Measurements from ENCODE around the gene ZDHHC7. TPM values are rescaled to one million over a fixed set of nuclear protein-coding genes. Genes with fewer than 3 reads are reported as not detected.
A peak's percentile ranks its signal among the peaks of the same experiment; 100 is the strongest.

ZDHHC7 gene
- total and polyA plus RNA-seq, 2 experiments from 2014 or later, result 39.9 to 95.2 TPM

DNA sequence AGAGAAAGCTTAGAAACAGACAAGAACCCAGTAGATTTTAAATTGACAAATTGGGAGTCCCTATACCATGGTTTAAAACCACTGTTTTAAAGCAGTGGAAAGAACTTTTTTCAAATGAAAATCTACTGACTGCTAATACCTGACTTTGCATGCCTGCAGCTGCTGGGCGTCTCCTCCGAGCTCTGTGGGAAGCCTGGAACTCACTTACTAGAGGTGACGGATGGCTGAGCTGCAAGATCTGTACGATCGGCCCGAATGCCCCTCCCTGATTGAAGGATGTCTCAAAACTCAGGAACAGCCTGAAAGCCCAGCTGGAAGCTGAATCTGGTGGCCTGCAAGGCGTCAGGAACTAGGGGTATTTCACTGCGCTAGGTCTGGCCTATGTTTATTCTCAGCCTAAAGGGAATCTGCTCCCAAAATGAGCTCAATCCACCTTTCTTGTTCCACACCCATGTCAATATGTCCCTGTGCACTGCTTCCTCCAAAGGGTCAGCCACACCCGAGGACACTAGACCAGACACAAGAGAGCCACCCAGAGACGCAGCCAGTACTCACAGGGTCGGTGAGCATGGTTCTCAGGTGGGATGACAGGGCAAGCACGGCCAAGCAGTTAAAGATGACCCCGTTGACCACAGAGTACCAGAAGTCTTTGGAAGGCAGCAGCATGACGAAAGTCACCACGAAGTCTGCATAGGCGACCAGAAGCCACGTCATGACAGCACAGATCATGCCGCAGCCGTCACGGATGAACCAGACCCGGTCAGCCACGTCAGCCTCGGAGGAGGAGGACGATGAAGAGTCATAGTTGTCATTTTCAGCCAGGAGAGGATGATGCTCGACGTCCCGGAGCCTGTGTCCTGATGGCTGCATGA, 21.4 kb downstream of the ZDHHC7 start:
- Histone ChIP-seq H3K4me1 (ENCODE audit: insufficient read depth) (peaks cover 42% of the 10 kb centered on the region), H3K27ac (no peak overlapping the region), H3F3A (ENCODE audit: insufficient read depth) (peaks cover 39% of the 10 kb centered on the region), H3K27me3 (replicated peaks; ENCODE audit: insufficient read depth) (no peaks in the 10 kb centered on the region), H3K4me3 (no peak overlapping the region), H3K36me3 (ENCODE audit: low read depth) (peaks cover 15% of the 10 kb centered on the region; the same call in 1 of the 2 replicates), H4K20me1 (ENCODE audit: insufficient read depth) (no peaks in the 10 kb centered on the region), H3K9me3 (ENCODE audit: low read depth) (no peaks in the 10 kb centered on the region), H3K4me2 (ENCODE audit: unreplicated experiment) (no peak overlapping the region), H3K9ac (no peak overlapping the region), H3K9me2 (ENCODE audit: insufficient read depth) (no peaks in the 10 kb centered on the region), H3K79me2 (ENCODE audit: insufficient read depth) (peaks cover 89% of the 10 kb centered on the region), H2AFZ (no peak overlapping the region)
- DNase-seq, result no peak
- no peak for TF ChIP-seq EZH2phosphoT487 (IDR thresholded peaks at IDR 0.05; ENCODE audit: insufficient read depth, low read depth)
- no peak for TF ChIP-seq EZH2 (IDR thresholded peaks at IDR 0.05; ENCODE audit: insufficient read depth, poor library complexity, severe bottlenecking)
- in situ Hi-C loops (cut with MboI), result no loop called here
- 92% methylated on average over 27 of the region's 27 CpGs for WGBS, 2 experiments (ENCODE audit: low coverage in 1 of 2, low lambda C conversion rate in 2 of 2, missing lambda C conversion rate in 2 of 2)

DNA sequence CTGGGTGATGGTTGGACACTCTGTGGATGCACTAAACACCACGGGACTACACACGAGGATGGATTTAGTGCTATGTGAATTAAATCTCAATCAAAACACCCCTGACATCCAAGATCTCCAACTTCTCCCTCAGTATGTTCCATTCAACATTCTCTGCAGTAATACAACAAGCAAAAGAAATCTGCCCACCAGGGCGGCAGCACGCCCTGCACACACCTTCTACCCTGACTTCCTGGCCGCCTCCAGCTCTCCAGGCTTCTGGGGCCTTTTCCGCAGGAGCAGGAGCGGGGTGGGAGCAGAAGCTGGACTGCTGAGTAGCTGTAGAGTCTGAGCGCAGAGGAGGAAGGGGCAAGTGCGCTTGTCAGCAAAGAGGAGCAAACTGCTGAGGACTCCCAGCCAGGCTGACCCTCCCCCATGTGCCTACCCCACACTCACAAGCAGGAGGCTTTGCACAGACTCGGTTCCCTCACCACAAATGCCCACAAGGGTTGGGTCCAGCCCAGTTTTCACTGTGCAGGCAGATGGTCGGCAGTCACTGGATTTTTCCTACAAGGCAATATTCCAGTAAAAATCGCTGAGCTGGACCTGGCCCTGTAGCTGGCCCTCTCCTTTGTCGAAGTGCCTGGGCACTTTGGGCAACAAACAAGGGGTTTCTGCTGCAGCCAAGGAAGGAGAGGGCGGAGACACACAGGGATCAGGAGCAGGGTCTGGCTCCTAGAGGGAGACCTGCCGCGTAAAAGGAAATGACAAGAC, 22.8 kb downstream of the ZDHHC7 start:
- Histone ChIP-seq H3K36me3 (ENCODE audit: low read depth) (peaks cover 15% of the 10 kb centered on the region; the same call in 1 of the 2 replicates), H4K20me1 (ENCODE audit: insufficient read depth) (no peaks in the 10 kb centered on the region), H3K9me3 (ENCODE audit: low read depth) (no peaks in the 10 kb centered on the region), H3K27ac (no peak overlapping the region), H3K4me2 (ENCODE audit: unreplicated experiment) (no peak overlapping the region), H3K27me3 (replicated peaks; ENCODE audit: insufficient read depth) (no peaks in the 10 kb centered on the region), H3F3A (ENCODE audit: insufficient read depth) (peaks cover 29% of the 10 kb centered on the region), H3K9me2 (ENCODE audit: insufficient read depth) (no peaks in the 10 kb centered on the region), H3K4me1 (ENCODE audit: insufficient read depth) (peaks cover 33% of the 10 kb centered on the region), H3K4me3 (no peak overlapping the region), H3K79me2 (ENCODE audit: insufficient read depth) (peaks cover 94% of the 10 kb centered on the region), H2AFZ (no peak overlapping the region), H3K9ac (no peak overlapping the region)
- TF ChIP-seq EZH2 (IDR thresholded peaks at IDR 0.05; ENCODE audit: insufficient read depth, poor library complexity, severe bottlenecking) (no peak), EZH2phosphoT487 (IDR thresholded peaks at IDR 0.05; ENCODE audit: insufficient read depth, low read depth) (no peak)
- 71 to 76% methylated on average over 16 of the region's 16 CpGs for WGBS, 2 experiments (ENCODE audit: low coverage in 1 of 2, low lambda C conversion rate in 2 of 2, missing lambda C conversion rate in 2 of 2)
- no peak for DNase-seq
- in situ Hi-C loops (cut with MboI), result no loop called here

DNA sequence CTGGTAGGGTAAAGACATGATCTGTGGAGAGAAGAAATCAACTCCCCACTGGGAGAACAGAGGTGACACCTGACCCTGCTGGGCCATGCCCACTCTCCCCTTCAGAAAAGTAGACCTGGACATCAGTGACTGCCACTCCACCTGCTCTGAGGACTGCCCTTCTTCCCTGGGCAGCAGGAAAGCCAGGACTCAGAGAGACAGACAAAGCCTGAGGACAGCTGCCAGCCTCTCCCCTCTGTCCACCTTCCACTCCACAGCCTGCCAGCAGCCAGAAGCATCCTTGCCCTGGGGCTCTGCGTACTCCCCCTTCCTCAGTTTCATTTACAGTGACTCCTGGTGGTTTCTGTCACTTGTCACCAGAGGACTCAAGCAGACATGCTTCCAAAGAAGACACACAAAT, 24.5 kb downstream of the ZDHHC7 start:
- Histone ChIP-seq H3K27me3 (replicated peaks; ENCODE audit: insufficient read depth) (no peaks in the 10 kb centered on the region), H3K27ac (no peak overlapping the region), H3K9me2 (ENCODE audit: insufficient read depth) (no peaks in the 10 kb centered on the region), H3K9ac (no peak overlapping the region), H3F3A (ENCODE audit: insufficient read depth) (peaks cover 12% of the 10 kb centered on the region), H3K9me3 (ENCODE audit: low read depth) (no peaks in the 10 kb centered on the region), H3K36me3 (ENCODE audit: low read depth) (peaks cover 15% of the 10 kb centered on the region; the same call in 1 of the 2 replicates), H3K4me3 (no peak overlapping the region), H4K20me1 (ENCODE audit: insufficient read depth) (no peaks in the 10 kb centered on the region), H3K4me2 (ENCODE audit: unreplicated experiment) (no peak overlapping the region), H3K79me2 (ENCODE audit: insufficient read depth) (peaks cover 97% of the 10 kb centered on the region), H2AFZ (no peak overlapping the region), H3K4me1 (ENCODE audit: insufficient read depth) (peaks cover 17% of the 10 kb centered on the region)
- TF ChIP-seq EZH2 (IDR thresholded peaks at IDR 0.05; ENCODE audit: insufficient read depth, poor library complexity, severe bottlenecking), result no peak
- TF ChIP-seq EZH2phosphoT487 (IDR thresholded peaks at IDR 0.05; ENCODE audit: insufficient read depth, low read depth), result no peak
- in situ Hi-C loops (cut with MboI), result no loop called here
- DNase-seq, result no peak
- 100% methylated on average over 1 of the region's 1 CpG for WGBS, 2 experiments (ENCODE audit: low coverage in 1 of 2, low lambda C conversion rate in 2 of 2, missing lambda C conversion rate in 2 of 2)

DNA sequence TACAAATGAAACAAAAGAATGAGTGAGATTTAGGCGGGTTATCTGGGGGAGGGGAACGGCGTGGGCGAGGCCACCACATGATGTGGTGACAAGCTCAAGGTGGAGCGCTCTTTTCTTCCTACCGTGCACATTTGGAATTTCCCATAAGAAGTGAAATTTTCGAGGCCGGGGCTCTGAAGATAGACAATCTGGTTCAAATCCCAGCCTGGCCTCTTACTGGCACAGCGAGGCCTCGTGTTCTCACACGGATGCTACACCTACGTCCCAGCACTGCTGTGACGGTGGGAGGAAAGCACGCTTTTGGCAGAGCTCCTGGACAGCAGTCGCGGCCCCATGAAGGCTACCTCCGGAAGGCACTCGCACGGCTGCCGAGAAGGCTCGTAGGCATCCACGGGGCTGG, 25.2 kb downstream of the ZDHHC7 start:
- H3F3A ChIP-seq (ENCODE audit: insufficient read depth), result peaks cover 8% of the 10 kb centered on the region
- TF ChIP-seq EZH2 (IDR thresholded peaks at IDR 0.05; ENCODE audit: insufficient read depth, poor library complexity, severe bottlenecking) (no peak), EZH2phosphoT487 (IDR thresholded peaks at IDR 0.05; ENCODE audit: insufficient read depth, low read depth) (no peak)
- H3K79me2 ChIP-seq (ENCODE audit: insufficient read depth), result peaks cover 97% of the 10 kb centered on the region
- H3K4me3 ChIP-seq, result no peak overlapping the region
- DNase-seq, result no peak
- no peaks in the 10 kb centered on the region for H3K27me3 ChIP-seq (replicated peaks; ENCODE audit: insufficient read depth)
- peaks cover 16% of the 10 kb centered on the region for H3K4me1 ChIP-seq (ENCODE audit: insufficient read depth)
- peak overlapping the region; percentile 50 for H3K4me2 ChIP-seq (ENCODE audit: unreplicated experiment)
- peak overlapping the region; percentile 80 for H3K27ac ChIP-seq
- no peaks in the 10 kb centered on the region for H3K9me2 ChIP-seq (ENCODE audit: insufficient read depth)
- H3K9ac ChIP-seq, result peak overlapping the region; percentile 36; the same call in 1 of the 2 replicates
- H3K36me3 ChIP-seq (ENCODE audit: low read depth), result peaks cover 15% of the 10 kb centered on the region; the same call in 1 of the 2 replicates
- no peak overlapping the region for H2AFZ ChIP-seq
- no peaks in the 10 kb centered on the region for H4K20me1 ChIP-seq (ENCODE audit: insufficient read depth)
- WGBS, 2 experiments (ENCODE audit: low coverage in 1 of 2, low lambda C conversion rate in 2 of 2, missing lambda C conversion rate in 2 of 2), result 93 to 94% methylated on average over 22 of the region's 22 CpGs
- no peaks in the 10 kb centered on the region for H3K9me3 ChIP-seq (ENCODE audit: low read depth)
- in situ Hi-C loops (cut with MboI), result no loop called here
